NCI-H1417 (cell line): ENCODE data around the gene TMEM141.
"Not testable (repeated sequence)": the region's sequence is repeated elsewhere in the genome, so short reads cannot be mapped to it uniquely, and the experiment has no call there.

Source experiments
- DNase-seq, 3 experiments: peaks; one replicate each; lab custom pipeline; 2025; lab: John Stamatoyannopoulos, UW

TMEM141 gene

DNA sequence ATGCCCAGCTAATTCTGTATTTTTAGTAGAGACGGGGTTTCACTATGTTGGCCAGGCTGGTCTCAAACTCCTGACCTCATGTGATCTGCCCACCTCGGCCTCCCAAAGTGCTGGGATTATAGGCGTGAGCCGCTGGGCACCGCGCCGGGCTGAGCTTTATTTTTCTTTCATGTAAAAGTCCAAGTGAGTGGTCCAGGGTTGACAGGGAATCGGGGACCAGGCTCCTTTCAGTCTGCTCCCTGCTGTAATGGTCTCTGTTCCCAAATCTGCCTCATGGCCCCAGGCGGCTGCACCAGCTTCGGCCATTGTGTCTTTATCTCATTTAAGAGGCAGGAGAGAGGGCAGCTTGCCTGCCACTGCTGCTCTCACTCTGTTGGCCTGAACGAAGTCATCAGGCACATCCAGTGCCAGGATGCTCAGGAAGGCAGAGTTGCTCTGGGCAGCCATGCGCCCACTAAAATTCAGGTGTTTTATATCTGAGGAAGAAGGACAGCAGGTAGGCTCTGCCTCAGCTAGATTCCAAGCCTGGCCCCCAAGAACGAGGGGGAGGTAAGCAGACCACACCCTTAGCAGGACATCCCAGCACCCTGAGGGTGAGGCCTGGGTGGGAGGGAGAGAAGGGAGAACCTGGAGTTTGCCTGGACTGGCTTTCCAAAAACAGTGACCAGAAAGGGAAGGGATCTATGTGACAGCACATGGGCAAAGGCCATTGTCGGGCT is 3.3 kb downstream of the TMEM141 start:
- no peak for DNase-seq

DNA sequence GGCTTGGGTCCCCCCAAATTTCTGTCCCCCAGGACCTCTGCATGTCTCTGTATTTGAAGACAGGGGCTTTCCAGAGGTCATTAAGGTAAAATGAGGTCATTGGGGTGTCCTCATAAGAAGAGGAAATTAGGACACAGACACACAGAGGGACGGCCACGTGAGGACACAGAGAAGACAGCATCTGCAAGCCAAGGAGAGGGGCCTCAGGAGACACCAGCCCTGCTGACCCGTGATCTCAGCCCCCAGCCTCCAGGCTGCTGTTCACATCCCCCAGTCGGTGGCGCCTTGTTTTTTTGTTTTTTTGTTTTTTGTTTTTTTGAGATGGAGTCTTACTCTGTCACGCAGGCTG is 3.8 kb downstream of the TMEM141 start:
- no peak for DNase-seq

GRCh38 chr9:136796238-136796774 is 5.2 kb downstream of the TMEM141 start, which contains the start of gene CCDC183:
Gene CCDC183 (plus strand): TSS chr9:136796338. CDS start chr9:136796398, 60 bp downstream.
- DNase-seq, result no peak

GRCh38 chr9:136796775-136797347 is 5.7 kb downstream of the TMEM141 start:
- not testable (repeated sequence) for DNase-seq

GRCh38 chr9:136798708-136799078 is 7.5 kb downstream of the TMEM141 start:
- no peak for DNase-seq

GRCh38 chr9:136799079-136799853 is 8.1 kb downstream of the TMEM141 start:
- peak in 2 of 3 experiments; percentile 82 for DNase-seq

DNA sequence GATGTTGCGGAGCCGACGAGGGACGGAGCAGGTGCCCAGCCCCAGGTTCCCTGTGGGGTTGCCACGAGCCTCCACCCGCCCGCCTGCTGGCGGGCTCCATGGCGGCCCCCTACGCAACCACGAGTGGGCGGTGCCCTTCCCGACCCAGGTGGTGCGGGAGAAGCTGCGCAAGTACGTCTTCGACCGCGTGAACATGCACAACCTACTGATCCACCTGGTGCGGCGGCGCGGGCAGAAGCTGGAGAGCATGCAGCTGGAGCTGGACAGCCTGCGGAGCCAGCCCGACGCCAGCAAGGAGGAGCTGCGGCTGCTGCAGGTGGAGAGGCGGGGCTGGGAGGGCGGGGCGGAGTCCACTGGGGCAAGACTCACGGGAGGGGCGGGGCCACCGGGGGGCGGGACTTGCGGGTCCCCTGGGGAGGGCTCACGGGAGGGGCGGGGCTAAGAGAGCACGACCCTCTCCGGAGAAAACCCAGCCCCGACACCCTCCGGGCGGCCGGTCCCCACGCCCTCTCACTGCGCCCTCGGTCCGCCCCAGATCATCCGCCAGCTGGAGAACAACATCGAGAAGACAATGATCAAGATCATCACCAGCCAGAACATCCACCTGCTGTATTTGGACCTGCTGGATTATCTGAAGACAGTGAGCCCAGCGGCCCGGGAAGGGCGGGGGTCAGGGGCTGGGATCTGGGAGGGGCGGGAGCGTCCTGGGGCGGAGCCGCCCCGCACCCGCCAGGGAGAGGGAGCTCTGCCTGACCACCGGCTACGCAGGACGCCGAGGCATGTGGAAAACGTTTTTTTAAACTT is 8.9 kb downstream of the TMEM141 start:
- DNase-seq, result peak; percentile 79 to 97 (median 96)

DNA sequence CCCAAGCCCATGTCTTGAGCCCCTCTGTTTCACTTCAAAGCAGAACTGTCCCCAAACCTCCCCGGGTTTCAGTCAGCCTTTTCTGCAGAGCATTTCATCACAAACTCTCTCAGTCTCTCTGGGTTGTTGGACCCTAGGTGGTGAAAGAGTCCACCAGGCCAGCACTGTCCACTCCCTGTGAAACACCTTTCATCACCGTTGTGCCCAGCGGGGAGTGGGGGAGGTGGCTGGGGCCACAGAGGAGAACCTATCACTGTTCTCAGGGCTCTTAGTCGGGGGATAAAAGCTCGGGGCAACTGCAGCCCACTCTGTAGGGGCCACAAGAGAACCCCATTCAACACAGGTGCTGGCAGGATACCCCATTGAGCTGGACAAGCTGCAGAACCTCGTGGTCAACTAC is 11.2 kb downstream of the TMEM141 start:
- no peak for DNase-seq

- not testable (repeated sequence) for DNase-seq
Measured at GRCh38 chr9:136803009-136803550, 11.9 kb downstream of the TMEM141 start.

- DNase-seq, result no peak
Measured at GRCh38 chr9:136803551-136804508, 12.7 kb downstream of the TMEM141 start.

- no peak for DNase-seq
Measured at GRCh38 chr9:136804509-136805206, 13.5 kb downstream of the TMEM141 start.

GRCh38 chr9:136805207-136805740 is 14.1 kb downstream of the TMEM141 start:
- DNase-seq, result peak in 1 of 3 experiments; percentile 15

DNA sequence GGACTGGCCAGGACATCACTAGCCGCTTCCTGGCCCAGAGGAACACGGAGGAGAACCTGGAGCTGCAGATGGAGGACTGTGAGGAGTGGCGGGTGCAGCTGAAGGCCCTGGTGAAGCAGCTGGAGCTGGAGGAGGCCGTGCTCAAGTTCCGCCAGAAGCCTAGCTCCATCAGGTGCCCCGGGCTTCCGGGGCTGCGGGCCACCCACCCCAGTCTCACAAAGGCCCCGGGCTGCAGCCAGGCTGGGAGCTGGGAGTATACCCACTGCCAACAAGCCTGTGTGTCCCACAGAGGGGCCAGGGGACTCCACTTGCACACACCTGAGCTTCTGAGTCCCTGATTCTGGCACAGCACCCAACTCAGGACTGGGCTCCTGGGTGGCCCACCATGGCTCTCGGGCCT is 14.9 kb downstream of the TMEM141 start:
- no peak for DNase-seq

DNA sequence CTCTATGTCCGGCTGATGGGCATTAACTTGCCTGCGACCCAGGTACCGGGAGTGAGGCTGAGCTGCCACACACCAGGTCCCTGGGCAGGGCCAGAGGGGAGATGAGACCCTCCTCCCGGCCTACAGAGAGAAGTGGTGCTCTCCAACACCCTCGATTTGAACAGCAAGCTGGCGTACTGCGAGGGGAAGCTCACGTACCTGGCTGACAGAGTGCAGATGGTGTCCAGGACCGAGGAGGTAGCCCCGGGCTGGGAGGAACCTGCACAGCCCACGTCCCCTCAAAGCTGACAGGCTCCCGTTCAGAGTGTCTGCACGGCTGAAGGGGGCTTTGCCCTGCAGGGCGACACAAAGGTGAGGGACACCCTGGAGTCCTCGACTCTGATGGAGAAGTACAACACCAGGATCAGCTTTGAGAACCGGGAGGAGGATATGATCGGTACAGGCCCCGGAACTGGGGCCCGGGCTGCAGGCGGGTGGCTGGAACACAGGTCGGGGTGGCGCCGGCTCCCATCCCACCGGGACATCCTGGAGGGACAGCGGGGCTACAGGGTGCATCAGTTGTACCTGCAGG is 15.6 kb downstream of the TMEM141 start:
- DNase-seq, result no peak

DNA sequence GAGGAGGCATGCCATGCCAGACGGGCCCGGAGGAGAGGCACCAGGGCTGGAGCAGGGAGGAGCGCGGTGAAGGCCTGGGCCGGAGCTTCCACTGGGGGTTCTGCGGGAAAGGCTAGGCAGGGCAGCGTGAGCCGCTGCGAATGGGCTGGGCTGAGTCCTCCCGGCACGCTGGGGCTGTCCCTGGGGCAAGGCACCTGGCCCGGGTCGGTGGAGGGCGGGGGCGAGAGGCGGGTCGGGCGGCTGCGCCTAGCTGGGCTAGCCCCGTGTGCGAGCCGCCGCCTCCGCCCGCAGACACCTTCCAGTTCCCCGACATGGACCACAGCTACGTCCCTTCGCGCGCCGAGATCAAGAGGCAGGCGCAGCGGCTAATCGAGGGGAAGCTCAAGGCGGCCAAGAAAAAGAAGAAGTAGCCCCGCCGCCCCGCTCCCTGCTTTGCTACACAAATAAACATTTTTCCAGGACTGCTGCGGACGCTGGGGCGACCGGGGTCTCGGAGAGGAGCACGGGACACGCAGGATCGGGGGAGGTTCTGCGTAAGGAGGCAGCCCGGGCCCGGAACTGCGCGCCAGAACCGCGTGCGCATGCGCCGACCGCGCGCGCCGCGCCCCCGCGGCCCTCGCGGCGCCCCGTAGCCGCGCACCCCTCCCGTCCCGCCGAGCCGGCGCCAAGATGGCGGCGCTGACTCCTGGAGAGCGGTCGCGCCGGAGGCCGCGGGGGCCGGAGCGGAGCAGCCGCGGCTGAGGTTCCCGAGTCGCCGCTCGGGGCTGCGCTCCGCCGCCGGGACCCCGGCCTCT is 16.3 kb downstream of the TMEM141 start, which contains the start of gene RABL6:
RABL6 (plus strand) TSS at position 668 of the 794 bp plus-strand sequence. CDS start 249 bp downstream, outside the sequence.
- peak; percentile 81 to 94 (median 93) for DNase-seq

- peak; percentile 10 to 65 (median 59) for DNase-seq
Measured at GRCh38 chr9:136808075-136808805, 17.1 kb downstream of the TMEM141 start.

GRCh38 chr9:136808806-136809158 is 17.6 kb downstream of the TMEM141 start:
- no peak for DNase-seq
